Measurements from ENCODE around the gene SRGAP2.
"Not testable (repeated sequence)": the region's sequence is repeated elsewhere in the genome, so short reads cannot be mapped to it uniquely, and the experiment has no call there.

The SRGAP2 gene

GRCh38 chr1:206210802-206211201, 7.5 kb downstream of the SRGAP2 start:
- DNase-seq = not testable (repeated sequence)

- not testable (repeated sequence) for DNase-seq
Measured at GRCh38 chr1:206215600-206216392, 12.5 kb downstream of the SRGAP2 start.

- not testable (repeated sequence) for DNase-seq
Measured at GRCh38 chr1:206218285-206218684, 14.9 kb downstream of the SRGAP2 start.

- not testable (repeated sequence) for DNase-seq
Measured at GRCh38 chr1:206218765-206219164, 15.4 kb downstream of the SRGAP2 start.

- DNase-seq = not testable (repeated sequence)
Measured at GRCh38 chr1:206219514-206220331, 16.4 kb downstream of the SRGAP2 start.

GRCh38 chr1:206220332-206221000, 17.1 kb downstream of the SRGAP2 start:
- DNase-seq = not testable (repeated sequence)

- not testable (repeated sequence) for DNase-seq
Measured at GRCh38 chr1:206221585-206221984, 18.2 kb downstream of the SRGAP2 start.

GRCh38 chr1:206224190-206224776, 20.9 kb downstream of the SRGAP2 start:
- DNase-seq = not testable (repeated sequence)

GRCh38 chr1:206225386-206225785, 22.0 kb downstream of the SRGAP2 start:
- not testable (repeated sequence) for DNase-seq

- DNase-seq = not testable (repeated sequence)
Measured at GRCh38 chr1:206226886-206227285, 23.5 kb downstream of the SRGAP2 start.

GRCh38 chr1:206229286-206229685, 25.9 kb downstream of the SRGAP2 start:
- not testable (repeated sequence) for DNase-seq

- DNase-seq = not testable (repeated sequence)
Measured at GRCh38 chr1:206231989-206232388, 28.6 kb downstream of the SRGAP2 start.

GRCh38 chr1:206232970-206233645, 29.8 kb downstream of the SRGAP2 start:
- DNase-seq = not testable (repeated sequence)

- not testable (repeated sequence) for DNase-seq
Measured at GRCh38 chr1:206234189-206234916, 31.0 kb downstream of the SRGAP2 start.

GRCh38 chr1:206235190-206235589, 31.8 kb downstream of the SRGAP2 start:
- DNase-seq = not testable (repeated sequence)

GRCh38 chr1:206240288-206240687, 36.9 kb downstream of the SRGAP2 start:
- not testable (repeated sequence) for DNase-seq

- DNase-seq = not testable (repeated sequence)
Measured at GRCh38 chr1:206243335-206243734, 40.0 kb downstream of the SRGAP2 start.

- not testable (repeated sequence) for DNase-seq
Measured at GRCh38 chr1:206245479-206245878, 42.1 kb downstream of the SRGAP2 start.

GRCh38 chr1:206246129-206246886, 43.0 kb downstream of the SRGAP2 start:
- DNase-seq = not testable (repeated sequence)

GRCh38 chr1:206250953-206251681, 47.8 kb downstream of the SRGAP2 start:
- DNase-seq = not testable (repeated sequence)
